Thyroid gland (tissue), 4 donors: ENCODE measurements around the gene KCNJ10. TPM values are rescaled to one million over a fixed set of nuclear protein-coding genes. Genes with fewer than 3 reads are reported as not detected.
"Not testable (repeated sequence)": the region's sequence is repeated elsewhere in the genome, so short reads cannot be mapped to it uniquely, and the experiment has no call there.

ENCODE experiments used
- DNase-seq, 2 donors: peaks; one replicate each; pipeline ENCODE4 v3.0.0-alpha.2; 2019
- H3K27ac ChIP-seq, 3 donors: fragments of 200-600 bp; sonication (generic); 1 replicate in 2 of 3; 2 replicates in 1 of 3; pipeline ENCODE4 v1.5.1; 2016 to 2019; ENCODE audit warnings: mild to moderate bottlenecking in 1 of 3, moderate library complexity in 1 of 3
- H3K27me3 ChIP-seq: fragments of 200-600 bp; sonication (generic); one replicate; pipeline ENCODE4 v1.5.1; 2019
- H3K36me3 ChIP-seq, 2 donors: fragments of 200-600 bp; sonication (generic); one replicate each; pipeline ENCODE4 v1.5.1; 2016 to 2019
- H3K4me1 ChIP-seq, 2 donors: fragments of 200-600 bp; sonication (generic); one replicate each; pipeline ENCODE4 v1.5.1; 2017 to 2019
- H3K4me3 ChIP-seq, 3 donors: fragments of 200-600 bp; sonication (generic); replicated peaks in 1 of 3; 1 replicate in 2 of 3; 2 replicates in 1 of 3; pipeline ENCODE4 v1.5.1; 2016; ENCODE audit warnings: mild to moderate bottlenecking in 1 of 3
- H3K9me3 ChIP-seq: fragments of 200-600 bp; sonication (generic); one replicate; pipeline ENCODE4 v1.5.1; 2017
- CTCF ChIP-seq, 6 experiments: fragments of 200-600 bp in 3 of 6; fragments of 450-650 bp in 3 of 6; sonication (generic) in 3 of 6; IDR thresholded peaks; one replicate each; pipeline ENCODE4 v1.5.1; 2016 to 2019; ENCODE audit warnings: antibody characterized with exemption in 6 of 6, mild to moderate bottlenecking in 2 of 6, inconsistent platforms in 1 of 6, moderate library complexity in 1 of 6
- POLR2A ChIP-seq, 2 donors: fragments of 450-650 bp; IDR thresholded peaks; one replicate each; pipeline ENCODE4 v1.6.1; 2017; ENCODE audit warnings: antibody characterized with exemption in 2 of 2, mild to moderate bottlenecking in 2 of 2, moderate library complexity in 1 of 2
- WGBS, 2 donors: methylation state at CpG; one replicate each; pipeline ENCODE4 v1.1.5; 2017; 5-methylcytosine and 5-hydroxymethylcytosine counted together
- intact Hi-C: fragments of 100-400 bp; cut with DNase I; formaldehyde crosslinking; loops from one replicate; pipeline ENCODE4 v1.15.1; 2023
- total RNA-seq, 4 donors: library from RNA; depleted of rRNA; stranded (reverse); fragments of >200 nt; gene quantifications; one replicate each; pipeline ENCODE4 v1.2.3, GENCODE V29; 2016

The KCNJ10 gene
- total RNA-seq, 4 donors from 2014 or later, result 0.13 to 0.45 (median 0.33) TPM; not detected in 1

DNA sequence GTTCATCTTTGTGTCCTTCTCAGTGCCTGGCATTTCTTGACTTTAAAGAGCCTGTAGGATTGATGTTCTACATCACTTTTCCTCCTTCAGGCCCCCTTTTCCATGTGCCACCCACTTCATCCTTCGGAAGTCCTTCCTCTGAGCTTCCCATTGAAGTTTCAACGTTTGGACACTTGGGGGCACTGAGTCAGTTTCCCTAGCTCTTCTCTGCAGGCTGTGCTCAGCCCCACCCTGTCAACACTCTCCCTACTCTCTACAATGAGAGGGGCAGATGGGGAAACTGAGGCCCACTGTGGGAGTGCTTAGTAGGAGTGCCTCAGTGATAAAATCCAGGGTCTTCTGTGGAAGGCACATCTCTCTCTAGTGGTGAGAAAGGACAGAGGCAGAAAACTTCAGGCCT is 11.9 kb downstream of the KCNJ10 start:
- DNase-seq, result no peak
- Histone ChIP-seq H3K9me3 (no peaks in the 10 kb centered on the region), H3K27ac (no peak overlapping the region), H3K36me3 (no peaks in the 10 kb centered on the region), H3K4me3 (no peak overlapping the region), H3K27me3 (no peaks in the 10 kb centered on the region), H3K4me1 (no peaks in the 10 kb centered on the region)
- intact Hi-C loops, result no loop called here
- peak in 2 of 6 experiments; percentile 21 to 23 for TF ChIP-seq CTCF (IDR thresholded peaks at IDR 0.05)
- TF ChIP-seq POLR2A (IDR thresholded peaks at IDR 0.05), result no peak
- WGBS, 2 donors, result 38 to 43% methylated on average over 2 of the region's 2 CpGs

GRCh38 chr1:160056648-160057169 is 13.3 kb downstream of the KCNJ10 start:
- Histone ChIP-seq H3K36me3 (no peaks in the 10 kb centered on the region), H3K9me3 (no peaks in the 10 kb centered on the region), H3K4me3 (no peak overlapping the region), H3K4me1 (no peaks in the 10 kb centered on the region), H3K27me3 (no peaks in the 10 kb centered on the region), H3K27ac (no peak overlapping the region)
- no peak for DNase-seq
- intact Hi-C loops, result no loop called here
- no peak for TF ChIP-seq CTCF (IDR thresholded peaks at IDR 0.05)
- TF ChIP-seq POLR2A (IDR thresholded peaks at IDR 0.05), result no peak
- WGBS, 2 donors, result 91 to 97% methylated on average over 1 of the region's 1 CpG

GRCh38 chr1:160053548-160054365 is 16.2 kb downstream of the KCNJ10 start:
- Histone ChIP-seq H3K4me1 (no peaks in the 10 kb centered on the region), H3K36me3 (no peaks in the 10 kb centered on the region), H3K27ac (no peak overlapping the region), H3K27me3 (no peaks in the 10 kb centered on the region), H3K9me3 (no peaks in the 10 kb centered on the region), H3K4me3 (no peak overlapping the region)
- WGBS, 2 donors, result 58 to 60% methylated on average over 7 of the region's 7 CpGs
- DNase-seq, result no peak
- no peak for TF ChIP-seq CTCF (IDR thresholded peaks at IDR 0.05)
- no peak for TF ChIP-seq POLR2A (IDR thresholded peaks at IDR 0.05)
- intact Hi-C loops, result no loop called here

- Histone ChIP-seq H3K9me3 (no peaks in the 10 kb centered on the region), H3K4me3 (no peak overlapping the region), H3K27ac (no peak overlapping the region), H3K36me3 (no peaks in the 10 kb centered on the region), H3K27me3 (no peaks in the 10 kb centered on the region), H3K4me1 (no peaks in the 10 kb centered on the region)
- 63 to 65% methylated on average over 6 of the region's 6 CpGs for WGBS, 2 donors
- TF ChIP-seq CTCF (IDR thresholded peaks at IDR 0.05) (no peak), POLR2A (IDR thresholded peaks at IDR 0.05) (no peak)
- intact Hi-C loops, result no loop called here
- DNase-seq, result no peak
Observed at GRCh38 chr1:160052936-160053335, 17.0 kb downstream of the KCNJ10 start.

DNA sequence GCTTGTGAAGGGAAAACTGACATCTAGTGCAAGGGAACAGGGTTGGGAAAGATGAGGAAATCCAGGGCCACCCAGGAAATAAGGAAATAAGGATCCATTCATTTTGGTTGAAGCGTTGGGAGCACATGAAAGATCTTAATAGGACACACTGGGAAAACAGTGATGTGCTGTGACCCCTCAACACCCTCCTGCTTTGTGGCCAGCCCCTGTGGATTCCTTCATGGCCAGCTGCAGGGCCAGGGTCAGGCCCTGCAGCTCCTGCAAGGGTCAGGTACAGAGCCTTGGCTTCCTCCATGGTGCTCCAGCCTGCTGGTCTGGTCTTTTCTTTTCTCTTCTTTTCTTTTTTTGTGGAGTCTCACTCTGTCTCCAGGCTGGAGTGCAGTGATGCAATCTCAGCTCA is 19.3 kb downstream of the KCNJ10 start:
- TF ChIP-seq POLR2A (IDR thresholded peaks at IDR 0.05) (no peak), CTCF (IDR thresholded peaks at IDR 0.05) (no peak)
- H3K9me3 ChIP-seq, result no peaks in the 10 kb centered on the region
- H3K36me3 ChIP-seq, result no peaks in the 10 kb centered on the region
- H3K4me1 ChIP-seq, result peaks cover 0 to 10% of the 10 kb centered on the region in 2 donors
- DNase-seq, result no peak
- H3K4me3 ChIP-seq, result no peak overlapping the region
- intact Hi-C loops, result no loop called here
- no peak overlapping the region for H3K27ac ChIP-seq
- 80 to 100% methylated on average over 1 of the region's 1 CpG for WGBS, 2 donors
- no peaks in the 10 kb centered on the region for H3K27me3 ChIP-seq

DNA sequence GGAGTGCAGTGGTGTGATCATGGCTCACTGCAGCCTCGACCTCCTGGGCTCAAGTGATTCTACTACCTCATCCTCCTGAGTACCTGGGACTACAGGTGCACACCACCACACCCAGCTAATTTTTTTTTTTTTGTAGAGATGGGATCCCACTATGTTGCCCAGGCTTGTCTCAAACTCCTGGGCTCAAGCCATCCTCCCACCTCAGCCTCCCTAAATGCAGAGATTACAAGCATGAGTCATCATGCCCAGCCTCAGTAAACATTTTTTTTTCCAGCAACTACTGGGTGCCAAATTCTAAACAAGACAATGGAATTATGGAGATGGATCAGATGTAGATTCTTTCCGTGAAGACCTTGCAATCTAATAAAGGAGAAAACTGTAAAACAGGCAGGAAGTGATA is 19.8 kb downstream of the KCNJ10 start:
- intact Hi-C loops, H3K9me3 ChIP-seq, H3K27me3 ChIP-seq, DNase-seq, H3K4me3 ChIP-seq, H3K36me3 ChIP-seq, H3K27ac ChIP-seq: not testable (repeated sequence)
- 79 to 80% methylated on average over 2 of the region's 2 CpGs for WGBS, 2 donors
- peaks cover 0 to 10% of the 10 kb centered on the region in 2 donors for H3K4me1 ChIP-seq
